SK-N-MC (cell line): ENCODE data around the gene LY86.

Source experiments
- EZH2 ChIP-seq: fragments of 200-600 bp; sonication (generic); IDR thresholded peaks from one replicate; pipeline ENCODE4 v1.6.1; 2017; ENCODE audit warnings: antibody characterized with exemption
- FOXP2 ChIP-seq: optimal IDR thresholded peaks from 2 replicates; pipeline ENCODE3; 2011; ENCODE audit warnings: mild to moderate bottlenecking, moderate library complexity; ENCODE audit not compliant: insufficient read depth; ENCODE audit errors: extremely low read length, control extremely low read depth
- POLR2AphosphoS5 ChIP-seq: IDR thresholded peaks from 2 replicates; pipeline ENCODE4 v1.6.1; 2012; ENCODE audit warnings: mild to moderate bottlenecking, low read depth, low read length, borderline replicate concordance

GRCh38 chr6:6622501-6622900 is 34.0 kb downstream of the LY86 start:
- TF ChIP-seq EZH2 (no peak), POLR2AphosphoS5 (no peak), FOXP2 (no peak)
